Activated T-cell treated with anti-CD3 and anti-CD28 coated beads for 4 hours (primary cell): ENCODE results near the gene NTF4.
"Not testable (repeated sequence)": the region's sequence is repeated elsewhere in the genome, so short reads cannot be mapped to it uniquely, and the experiment has no call there.

Source experiments
- DNase-seq: peaks from one replicate; pipeline ENCODE4 v3.0.0-alpha.2; 2020

NTF4 gene

DNA sequence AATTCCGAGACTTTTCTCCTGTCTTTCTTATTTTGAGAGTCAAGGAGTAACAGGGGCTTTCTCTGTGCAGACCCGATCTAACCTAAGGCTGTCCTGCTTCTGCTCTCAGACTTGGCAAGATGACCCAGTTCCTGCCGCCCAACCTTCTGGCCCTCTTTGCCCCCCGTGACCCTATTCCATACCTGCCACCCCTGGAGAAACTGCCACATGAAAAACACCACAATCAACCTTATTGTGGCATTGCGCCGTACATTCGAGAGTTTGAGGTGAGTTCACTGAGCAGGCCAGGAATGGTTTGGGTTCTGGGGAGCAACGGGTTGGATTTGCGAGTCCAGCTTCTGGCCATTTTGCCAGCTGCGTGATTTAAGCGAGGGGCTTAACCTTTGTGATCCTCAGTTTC lies 21.7 kb upstream of the NTF4 start:
- DNase-seq, result no peak

DNA sequence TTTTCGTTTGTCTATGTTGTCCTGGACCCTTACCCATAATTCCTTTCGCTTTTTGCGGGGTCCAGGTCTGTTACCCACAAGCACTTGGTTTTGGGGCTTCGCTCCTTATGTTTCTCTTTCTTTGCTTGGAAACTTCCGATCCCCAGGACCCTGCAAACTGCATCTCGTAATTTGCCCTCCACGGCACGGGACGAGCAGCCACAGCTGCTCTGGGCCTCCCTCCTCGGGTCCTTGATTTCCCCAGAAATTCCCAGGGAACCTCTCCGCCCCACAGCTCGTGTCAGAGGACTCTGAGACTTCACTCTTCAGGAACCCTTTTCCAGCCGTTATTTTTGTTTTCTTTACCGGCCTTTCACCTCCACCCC lies 21.2 kb upstream of the NTF4 start:
- DNase-seq, result no peak

DNA sequence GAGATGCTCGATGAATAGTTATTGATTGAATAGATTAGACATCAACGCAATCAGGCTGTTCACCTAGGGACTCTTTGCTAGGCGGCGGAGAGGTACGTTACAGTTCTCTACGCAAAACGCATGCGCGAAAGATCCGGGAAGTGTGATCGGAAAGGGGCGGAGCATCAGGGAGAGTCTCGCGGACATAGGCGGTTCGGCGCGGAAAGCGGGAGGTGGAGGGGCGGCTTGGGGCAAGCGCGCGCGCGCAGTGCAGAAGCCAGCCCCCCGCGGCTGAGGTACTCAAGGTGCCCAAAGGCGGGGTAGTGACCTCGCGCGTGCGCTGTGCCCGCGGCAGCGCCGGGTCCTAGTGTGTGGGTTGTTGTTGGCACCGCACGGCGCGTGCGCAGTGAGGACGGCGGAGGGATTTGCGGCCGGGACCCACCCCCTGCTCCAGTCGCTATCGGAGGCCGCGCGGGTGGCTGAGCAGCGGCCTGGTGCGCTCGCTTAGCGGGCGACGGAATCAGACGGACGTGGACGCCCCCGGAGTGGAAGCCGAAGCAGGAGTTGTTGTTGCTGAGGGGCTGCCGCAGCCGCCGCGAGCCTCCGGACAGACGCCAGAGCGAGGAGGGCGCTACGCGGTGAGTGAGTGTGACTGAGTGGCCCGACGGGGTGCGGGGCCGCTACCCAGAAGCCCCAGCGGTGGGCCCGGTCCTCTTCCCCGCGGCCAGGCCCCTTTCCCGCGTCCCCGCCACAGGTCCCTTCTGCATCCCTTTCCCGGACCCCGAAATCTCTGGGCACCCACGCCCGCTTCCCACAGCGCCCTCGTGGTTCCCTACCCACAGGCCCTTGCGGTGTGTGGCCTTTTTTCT lies 20.6 kb upstream of the NTF4 start, which contains the start of gene SNRNP70:
TSS of gene SNRNP70 (plus strand) at position 432 of the 848 bp plus-strand sequence. CDS start 964 bp downstream, outside the sequence.
- peak; percentile 96 for DNase-seq

DNA sequence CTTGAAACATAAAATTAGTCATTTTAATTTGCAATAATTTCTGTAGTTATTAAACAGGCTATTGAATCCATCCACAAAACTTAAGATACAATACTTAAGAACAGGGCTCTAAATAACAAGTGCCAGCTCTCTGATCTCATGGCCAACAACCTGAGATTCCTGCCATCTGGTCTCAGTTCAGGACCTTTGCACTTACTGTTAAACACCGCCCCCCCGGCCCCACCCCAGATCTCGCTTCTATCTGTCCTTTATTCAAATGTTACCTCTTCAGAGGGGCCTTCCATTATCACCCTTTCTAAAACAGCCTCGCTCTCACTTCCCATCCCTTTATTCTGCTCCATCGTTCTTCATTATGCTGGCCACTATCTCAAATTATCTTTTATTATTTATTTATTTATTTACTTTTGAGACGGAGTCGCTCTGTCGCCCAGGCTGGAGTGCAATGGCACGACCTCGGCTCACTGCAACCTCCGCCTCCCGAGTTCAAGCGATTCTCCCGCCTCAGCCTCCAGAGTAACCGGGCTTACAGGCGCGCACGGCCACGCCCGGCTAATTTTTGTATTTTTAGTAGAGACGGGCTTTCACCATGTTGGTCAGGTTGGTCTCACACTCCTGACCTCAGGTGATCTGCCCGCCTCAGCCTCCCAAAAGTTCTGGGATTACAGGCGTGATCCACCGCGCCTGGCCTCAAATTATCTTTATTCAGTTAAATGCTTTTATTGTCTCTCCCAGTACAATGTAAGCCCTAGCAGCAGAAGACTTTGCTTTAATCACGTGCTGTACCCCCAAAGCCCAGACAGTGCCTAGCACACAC lies 19.8 kb upstream of the NTF4 start:
- no peak for DNase-seq

DNA sequence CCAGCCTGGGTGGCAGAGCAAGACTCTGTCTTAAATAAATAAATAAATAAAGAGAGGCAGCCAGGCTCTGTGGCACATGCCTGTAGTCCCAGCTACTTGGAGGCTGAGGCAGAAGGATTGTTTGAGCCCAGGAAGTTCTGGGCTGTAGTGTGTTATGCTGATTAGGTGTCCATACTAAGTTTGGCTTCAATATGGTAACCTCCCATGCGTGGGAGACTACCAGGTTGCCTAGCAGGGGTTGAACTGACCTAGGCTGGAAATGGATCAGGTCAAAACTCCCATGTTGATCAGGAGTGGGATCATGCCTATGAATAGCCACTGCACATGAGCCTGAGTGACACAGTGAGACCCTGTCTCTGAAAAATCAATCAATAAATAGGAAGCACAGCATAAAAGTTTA lies 16.7 kb upstream of the NTF4 start:
- DNase-seq, result no peak

DNA sequence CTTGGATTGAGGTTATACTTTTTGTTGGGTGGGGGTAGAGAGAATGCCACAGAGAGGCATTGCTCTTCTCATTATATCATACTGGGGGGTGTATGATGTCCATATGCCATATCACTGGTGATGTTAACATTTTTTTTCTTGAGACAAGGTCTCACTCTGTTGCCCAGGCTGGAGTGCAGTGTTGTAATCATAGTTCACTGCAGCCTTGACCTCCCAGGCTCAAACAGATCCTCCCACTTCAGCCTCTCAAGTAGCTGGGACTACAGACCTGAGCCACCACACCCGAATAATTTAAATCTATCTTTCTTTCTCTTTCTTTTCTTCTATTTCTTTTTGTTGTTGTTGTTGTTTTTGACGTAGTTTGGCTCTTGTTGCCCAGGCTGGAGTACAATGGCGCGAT lies 15.8 kb upstream of the NTF4 start:
- DNase-seq, result no peak

DNA sequence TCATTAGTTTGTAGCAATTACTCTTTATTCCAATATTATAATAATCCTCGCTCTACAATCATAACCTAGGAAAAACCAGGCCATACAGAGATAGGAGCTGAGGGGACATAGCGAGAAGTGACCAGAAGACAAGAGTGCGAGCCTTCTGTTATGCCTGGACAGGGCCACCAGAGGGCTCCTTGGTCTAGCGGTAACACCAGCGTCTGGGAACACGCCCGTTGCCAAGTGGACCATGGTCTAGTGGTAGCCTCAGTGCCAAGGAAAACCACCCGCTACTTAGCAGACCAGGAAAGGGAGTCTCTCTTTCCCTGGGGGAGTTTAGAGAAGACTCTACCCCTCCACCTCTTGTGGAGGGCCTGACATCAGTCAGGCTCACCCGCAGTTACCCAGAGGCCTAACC lies 10.3 kb upstream of the NTF4 start:
- DNase-seq, result not testable (repeated sequence)

DNA sequence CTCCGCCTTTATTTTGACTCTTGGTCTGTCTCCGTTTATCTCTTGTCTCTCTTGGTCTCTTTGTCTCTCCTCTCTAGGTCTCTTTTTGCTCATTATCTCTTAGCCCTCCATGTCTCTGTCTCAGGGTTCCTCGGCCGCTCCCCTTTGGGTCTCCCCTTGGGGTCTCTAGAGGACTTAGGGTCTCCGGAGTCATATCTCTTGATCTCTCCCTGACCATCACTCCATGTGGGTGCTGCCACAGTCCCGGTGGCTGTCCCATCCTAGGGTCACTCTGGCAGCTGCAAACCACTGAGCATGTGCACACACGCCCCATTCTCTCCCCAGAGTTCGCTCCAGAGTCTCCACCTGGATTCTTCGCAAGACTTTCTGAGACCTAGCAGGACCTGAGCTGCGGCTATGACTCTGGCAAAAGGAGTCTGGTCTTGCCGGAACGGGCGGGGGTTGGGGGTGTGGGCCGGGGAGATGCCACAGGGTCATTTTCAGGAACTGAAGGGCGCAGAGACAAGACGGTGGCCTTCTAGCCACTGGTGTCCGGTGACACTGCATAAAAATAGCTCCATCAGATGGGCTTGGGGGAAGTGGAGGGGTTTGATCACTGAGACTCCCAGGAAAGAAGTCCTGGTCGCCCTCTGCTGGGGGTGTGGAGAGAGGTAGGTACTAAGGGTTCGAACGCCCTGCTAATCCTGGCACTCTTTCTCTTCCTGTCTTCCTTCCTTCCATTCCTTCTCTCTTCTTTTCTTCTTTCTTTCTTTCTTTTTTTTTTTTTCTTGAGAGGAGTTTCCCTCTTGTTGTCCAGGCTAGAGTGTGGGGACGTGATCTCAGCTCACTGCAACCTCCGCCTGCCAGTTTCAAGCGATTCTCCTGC lies 9.1 kb upstream of the NTF4 start:
- DNase-seq, result no peak

DNA sequence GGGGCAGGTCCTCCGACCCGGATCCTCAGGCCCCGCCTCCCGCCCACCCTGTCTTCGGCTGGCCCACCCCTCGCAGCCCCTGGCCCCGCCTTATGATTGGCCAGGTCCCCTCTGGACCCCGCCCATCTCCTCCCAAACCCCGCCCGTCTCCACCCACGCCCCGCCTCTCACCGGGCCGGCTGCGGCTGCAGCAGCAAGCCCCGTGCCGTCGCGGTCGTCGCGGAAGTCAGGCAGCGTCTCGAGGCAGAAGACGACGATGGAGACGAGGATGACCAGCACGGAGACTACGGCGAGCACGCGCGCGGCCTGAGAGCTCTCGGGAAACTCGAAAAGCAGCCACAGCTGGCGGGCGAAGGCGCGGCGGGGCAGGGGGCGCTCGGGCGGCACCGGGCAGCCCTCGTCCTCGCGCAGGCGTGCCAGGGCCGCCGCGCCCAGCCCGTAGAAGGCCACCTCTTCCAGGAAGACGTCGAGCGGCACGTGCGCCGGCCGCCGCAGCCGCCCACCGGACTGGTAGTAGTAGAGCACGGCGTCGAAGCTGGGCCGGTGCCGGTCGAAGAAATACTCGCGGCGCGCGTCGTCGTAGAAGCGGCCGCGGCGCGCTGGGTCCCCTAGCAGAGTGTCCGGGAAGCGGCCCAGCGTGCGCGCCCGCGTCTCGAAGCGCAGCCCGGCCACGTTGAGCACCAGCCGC lies 7.4 kb upstream of the NTF4 start:
- DNase-seq, result peak; percentile 41

DNA sequence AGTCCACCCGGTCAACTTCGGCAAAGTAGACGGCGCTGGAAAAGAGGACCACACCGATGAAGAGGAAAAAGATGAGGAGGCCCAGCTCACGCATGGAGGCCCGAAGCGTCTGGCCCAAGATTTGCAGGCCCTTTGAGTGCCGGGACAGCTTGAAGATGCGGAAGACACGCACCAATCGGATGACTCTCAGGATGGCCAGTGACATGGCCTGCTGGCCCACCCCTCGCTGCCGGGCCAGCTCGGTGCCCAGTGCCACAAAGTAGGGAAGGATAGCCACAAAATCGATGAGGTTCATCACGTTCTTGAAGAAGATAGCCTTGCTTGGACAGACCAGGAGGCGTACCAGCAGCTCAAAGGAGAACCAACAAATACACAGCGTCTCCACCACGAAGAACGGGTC lies 5.8 kb upstream of the NTF4 start:
- DNase-seq, result no peak

DNA sequence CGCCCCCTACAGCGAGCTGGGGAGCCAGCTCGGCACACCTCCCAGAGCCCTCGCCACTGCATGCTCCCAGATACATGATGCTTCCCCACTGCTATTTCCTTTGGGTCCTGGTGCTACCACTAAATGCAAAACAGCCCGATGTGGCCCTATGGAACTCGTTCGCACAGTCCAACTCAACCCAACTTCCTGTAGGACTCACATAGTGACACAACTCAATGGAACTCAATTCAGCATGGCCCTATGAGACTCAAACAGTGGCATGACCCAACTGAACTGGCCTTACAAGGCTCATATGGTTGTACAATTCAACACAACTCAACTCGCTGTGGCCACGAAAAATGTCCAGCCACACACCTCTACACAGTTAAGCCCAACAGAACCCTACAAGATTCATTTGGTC lies 4.4 kb upstream of the NTF4 start:
- DNase-seq, result no peak

DNA sequence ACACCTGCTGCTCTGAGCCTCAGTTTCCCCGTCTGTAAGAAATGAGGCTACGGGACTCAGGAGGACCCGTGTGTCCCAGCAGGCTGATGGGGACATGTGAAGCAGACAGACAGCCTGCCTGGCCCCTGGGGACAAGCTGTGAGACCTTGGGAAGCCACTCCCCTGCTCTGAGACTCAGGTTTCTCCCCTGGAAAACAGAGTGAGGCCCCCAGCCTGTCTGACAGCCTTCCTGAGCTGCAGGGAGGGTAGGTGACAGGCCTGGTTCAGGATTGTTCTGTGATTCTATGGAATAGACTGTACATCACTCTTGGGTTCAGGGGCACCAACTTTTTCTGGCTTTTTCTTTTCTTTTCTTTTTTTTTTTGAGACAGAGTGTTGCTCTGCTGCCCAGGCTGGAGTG lies 2.9 kb upstream of the NTF4 start:
- no peak for DNase-seq

DNA sequence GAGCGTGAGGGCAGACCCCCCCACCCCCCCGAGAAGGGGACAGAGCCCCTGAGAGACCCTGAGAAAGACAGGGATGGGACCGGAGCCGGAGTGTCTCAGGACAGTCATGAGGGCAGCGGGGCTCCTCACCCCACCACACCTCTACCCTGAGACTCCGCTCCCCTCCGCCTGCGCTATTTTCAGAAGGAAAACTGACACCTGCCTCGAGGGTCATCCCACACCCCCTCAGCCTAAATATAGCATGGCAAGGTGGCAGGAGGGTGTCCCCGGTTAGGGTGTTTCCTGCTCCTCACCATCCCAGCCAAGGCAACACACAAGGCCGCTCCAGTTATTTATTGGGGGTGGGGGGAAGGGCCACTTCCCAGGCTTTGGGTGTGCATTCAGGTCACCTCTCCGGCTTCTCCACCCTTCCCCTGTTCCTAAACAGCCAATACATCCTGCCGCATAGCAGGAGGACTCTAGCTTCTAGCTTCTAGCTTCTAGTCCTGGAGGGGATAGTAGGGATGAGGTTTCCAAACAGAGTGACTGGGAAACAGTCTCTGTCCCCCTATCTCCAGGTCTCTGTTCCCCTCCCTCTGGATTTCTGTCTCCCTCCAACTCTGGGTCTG lies 1.4 kb upstream of the NTF4 start:
- no peak for DNase-seq

DNA sequence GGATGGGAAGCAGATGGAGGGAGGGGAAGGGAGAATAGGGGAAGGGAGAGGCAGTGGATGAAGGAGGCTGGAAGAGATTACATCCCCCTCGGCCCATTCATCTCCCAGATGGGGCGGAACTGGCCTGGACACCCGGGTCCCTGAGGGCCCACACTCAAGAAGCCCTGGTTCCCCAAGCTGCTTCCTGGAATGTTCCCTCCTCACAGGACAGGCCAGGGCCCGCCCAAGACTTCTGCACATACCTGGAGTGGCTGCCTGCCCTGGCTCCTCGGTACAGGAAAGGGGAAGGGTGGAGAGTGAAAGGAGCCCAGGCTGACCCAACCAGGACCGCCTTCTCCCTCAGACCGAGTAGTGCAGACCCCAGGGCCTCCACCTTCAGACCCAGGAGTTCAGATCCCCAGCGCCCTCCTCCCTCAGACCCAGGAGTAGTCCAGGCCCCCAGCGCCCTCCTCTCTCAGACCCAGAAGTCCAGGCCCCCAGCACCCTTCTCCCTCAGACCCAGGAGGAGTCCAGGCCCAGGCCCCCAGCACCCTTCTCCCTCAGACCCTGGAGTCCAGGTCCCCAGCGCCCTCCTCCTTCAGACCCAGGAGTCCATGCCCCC lies 489 bp downstream of the NTF4 start:
- no peak for DNase-seq

DNA sequence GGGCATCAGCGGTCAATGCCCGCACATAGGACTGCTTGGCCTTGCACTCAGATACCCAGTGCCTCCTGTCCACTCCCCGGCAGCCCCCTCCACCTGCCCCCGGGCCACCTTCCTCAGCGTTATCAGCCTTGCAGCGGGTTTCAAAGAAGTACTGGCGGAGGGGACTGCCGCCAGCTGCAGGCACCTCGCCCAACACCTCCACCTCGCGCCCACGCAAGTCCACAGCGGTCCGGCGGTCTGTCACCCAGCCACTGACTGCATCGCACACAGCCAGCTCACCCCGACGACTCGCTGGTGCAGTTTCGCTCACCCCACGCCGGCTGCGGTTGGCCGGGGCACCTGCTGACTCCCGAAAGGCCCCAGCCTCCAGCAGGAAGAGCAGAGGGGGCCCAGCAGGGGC lies 3.2 kb downstream of the NTF4 start:
- no peak for DNase-seq

DNA sequence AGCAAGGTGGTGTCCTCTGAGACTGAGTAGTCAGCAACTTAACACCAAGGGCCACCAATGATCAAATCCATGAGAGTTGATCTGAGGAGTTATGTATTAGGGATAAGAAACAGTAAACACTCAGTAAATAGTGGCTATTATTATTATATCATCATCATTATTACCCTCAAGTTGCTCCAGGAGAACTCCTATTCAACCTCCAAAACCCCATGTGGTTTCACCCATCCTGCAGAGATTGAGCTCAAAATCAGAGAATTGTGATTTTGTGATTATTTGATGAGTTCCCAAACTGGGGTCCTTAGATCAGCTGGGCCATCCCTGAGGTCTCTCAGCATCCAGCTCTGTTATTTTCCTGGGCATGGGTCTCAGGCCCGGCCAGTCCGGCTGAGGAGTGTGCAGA lies 3.6 kb downstream of the NTF4 start:
- DNase-seq, result no peak

DNA sequence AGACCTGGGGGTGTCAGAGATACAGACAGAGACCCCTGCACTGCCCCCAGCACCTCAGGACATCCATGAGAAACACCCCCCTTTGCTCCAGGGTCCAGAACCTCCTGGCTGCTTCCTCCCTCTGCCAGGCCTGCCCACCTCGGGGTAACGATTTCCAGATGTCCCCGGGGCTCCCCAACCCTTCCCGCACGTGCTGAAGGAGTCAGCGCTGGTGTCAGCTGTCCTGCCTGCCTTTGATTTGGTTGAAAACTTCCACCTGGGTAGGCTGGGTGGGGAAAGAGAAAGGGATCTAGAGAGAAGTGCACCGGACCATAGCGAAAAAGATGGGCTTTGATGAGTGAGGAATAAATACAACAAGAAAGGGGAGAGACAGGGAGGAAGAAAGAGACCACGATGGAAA lies 5.6 kb downstream of the NTF4 start:
- no peak for DNase-seq

DNA sequence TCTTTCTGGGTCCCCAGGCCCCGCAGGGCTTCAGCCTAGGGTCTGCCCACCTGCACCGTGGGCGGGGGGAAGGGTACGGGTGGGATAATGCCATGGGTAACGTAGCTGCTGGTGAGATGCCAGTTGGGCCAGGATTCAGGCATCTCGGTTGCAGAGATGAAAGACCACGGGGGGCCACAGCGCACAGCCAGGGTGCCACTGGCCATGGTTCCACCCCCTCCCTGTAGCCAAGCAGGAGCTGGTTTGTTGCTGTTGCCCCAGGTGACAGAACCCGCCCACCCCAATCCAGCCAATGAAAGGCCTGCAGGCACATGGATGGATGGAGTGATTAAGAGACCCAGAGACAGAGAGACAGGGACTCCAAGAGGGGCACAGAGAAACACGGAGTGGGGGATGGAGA lies 6.1 kb downstream of the NTF4 start:
- no peak for DNase-seq

DNA sequence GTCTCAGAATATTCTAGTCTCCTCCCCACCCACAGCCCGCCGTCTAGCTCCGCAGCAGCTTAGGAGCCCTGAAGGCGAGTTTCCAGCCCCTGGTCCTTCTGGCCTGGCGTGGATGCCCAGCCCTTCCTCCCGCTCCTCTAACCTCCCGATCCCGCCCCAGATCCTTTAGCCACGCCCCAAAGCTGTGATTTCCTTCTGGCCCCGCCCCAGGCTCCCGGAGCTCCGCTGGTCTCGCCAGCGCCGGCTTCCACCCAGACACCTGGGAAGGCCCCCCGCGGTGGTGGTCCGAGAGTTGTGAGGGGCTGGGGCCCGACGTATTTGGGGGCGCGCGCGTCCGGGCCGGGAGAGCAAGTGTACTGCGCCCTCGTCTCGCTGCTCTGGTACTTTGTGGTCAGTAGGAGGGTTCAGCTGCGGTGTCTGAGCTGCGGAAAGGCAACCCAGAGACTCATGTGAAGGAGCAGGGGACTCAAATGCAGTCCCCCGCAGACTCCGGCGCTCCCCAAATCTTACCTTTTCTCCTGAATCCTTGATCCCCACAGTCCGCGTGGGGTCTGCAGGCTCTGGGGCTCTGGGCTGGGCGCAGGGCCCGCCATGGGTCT lies 6.9 kb downstream of the NTF4 start, which contains the start of gene CGB7:
TSS of gene CGB7 (minus strand) at position 114 of the 599 bp plus-strand sequence. CDS start 2,374 bp downstream, outside the sequence.
- DNase-seq, result peak; percentile 25

DNA sequence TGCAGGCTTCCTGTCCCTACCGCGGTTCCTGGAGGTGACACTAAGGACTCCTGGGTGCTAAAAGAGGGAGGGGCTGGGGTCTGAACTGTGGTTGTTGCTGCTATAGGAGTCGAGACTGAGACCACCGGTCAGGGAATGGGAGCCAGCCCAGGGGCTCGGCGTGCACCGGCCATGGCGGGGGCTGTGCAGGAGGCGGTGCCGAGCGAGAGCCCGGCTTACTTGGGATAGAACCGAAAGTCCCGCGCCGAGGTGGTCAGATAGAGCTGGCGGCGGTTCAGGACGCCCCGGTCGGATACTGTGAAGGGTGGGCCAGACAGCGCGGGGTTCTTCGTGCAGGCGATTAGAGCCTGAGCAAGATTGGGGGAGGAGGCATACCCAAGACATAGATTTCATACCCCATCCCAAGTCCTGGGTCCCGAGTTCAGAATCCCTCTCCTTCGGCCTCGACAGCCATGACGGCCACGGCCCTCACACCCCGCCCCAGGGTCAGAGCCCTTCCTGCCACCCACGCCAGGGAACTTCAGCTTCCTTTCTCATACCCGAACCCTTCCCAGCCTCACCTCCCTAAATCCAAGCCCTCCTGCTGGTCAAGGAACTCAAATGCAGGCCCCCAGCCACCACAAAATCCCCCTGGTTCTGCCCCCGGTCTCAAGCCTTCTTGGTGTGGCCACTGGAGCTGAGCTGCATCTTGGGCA lies 7.6 kb downstream of the NTF4 start:
- not testable (repeated sequence) for DNase-seq
